SHP77 treated with DMSO at 0.1 percent for 48 hours (cell line): ENCODE data around the gene OR1J2.
A peak's percentile ranks its signal among the peaks of the same experiment; 100 is the strongest.
"Not testable (repeated sequence)": the region's sequence is repeated elsewhere in the genome, so short reads cannot be mapped to it uniquely, and the experiment has no call there.

Source experiments
- DNase-seq: peaks from one replicate; lab custom pipeline; 2025; lab: John Stamatoyannopoulos, UW

Gene OR1J2

DNA sequence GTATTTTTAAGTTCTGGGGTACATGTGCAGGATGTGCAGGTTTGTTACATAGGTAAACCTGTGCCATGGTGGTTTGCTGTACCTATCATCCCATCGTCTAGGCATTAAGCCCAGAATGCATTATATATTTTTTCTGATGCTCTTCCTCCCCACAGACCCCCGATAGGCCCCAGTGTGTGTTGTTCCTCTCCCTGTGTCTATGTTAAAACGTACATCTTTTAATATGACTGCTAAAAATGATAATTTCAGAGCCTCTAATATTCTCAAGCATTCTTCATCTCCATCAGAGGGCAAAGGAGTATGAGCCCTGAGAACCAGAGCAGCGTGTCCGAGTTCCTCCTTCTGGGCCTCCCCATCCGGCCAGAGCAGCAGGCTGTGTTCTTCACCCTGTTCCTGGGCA lies at the start of gene OR1J2:
Gene OR1J2 (plus strand): TSS at position 301 of the 400 bp plus-strand sequence. CDS start 0 bp downstream, at position 301.
- no peak for DNase-seq

DNA sequence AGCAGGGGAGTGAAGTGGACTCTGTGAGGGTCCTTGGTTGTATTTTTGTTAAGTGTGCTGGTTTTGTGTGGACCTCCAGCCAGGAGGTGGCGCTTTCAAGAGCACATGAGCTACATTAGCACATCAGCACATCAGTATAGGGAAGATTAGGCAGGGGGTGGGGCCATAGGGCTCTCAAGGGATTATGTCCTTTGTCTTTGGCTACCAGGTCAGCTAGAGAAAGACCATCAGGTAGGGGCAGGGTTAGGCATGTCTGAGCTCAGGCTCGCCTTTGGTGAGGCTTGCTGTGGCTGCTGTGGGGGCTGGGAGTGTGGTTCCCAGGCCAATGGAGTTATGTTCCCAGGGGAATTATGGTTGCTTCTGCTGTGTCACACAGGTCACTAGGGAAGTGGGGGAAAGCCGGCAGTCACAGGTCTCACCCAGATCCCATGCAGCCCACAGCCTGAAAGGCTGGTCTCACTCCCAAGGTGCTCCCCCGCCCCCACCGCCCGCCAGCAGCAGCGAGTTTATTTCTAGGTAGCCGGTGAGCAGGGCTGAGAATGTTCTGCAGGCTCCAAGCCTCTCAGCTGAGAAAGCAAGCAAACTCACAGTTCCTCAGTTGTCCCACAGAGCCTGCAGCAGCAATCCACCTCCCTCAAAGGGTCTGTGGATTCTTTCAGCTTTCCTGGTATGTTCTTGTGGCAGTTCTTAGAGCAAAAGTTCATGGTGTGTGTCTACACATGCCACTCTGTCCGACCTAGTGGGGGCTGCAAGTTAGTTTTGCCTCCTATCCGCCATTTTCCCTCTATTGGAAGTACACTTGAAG lies 46.6 kb upstream of the OR1J2 start:
- DNase-seq: peak; percentile 57

- DNase-seq: peak; percentile 71
These were observed 45.7 kb upstream of the OR1J2 start for GRCh38 chr9:122464633-122465567.

- no peak for DNase-seq
These were observed 44.1 kb upstream of the OR1J2 start for GRCh38 chr9:122466456-122466855.

DNA sequence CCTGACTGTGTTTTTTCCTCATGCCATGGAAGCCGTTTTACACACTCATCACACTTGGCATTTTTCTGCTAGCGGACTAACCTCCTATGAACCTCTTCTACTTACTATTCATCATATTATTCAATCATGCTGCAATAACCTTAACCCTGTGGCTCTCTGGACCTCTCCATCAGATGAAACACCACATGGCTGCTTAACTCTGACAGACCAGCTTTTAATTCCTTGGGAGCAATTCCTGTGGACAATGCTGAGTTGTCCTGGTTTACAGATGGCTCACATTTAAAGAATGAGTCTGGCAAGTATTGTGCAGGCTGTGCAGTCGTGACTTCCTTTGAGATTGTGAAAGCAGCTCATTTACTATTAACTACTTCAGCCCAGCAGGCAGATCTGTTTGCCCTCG lies 41.9 kb upstream of the OR1J2 start:
- no peak for DNase-seq

- DNase-seq: no peak
These were observed 36.0 kb upstream of the OR1J2 start for GRCh38 chr9:122474561-122474960.

GRCh38 chr9:122475717-122476116 lies 34.9 kb upstream of the OR1J2 start:
- no peak for DNase-seq

DNA sequence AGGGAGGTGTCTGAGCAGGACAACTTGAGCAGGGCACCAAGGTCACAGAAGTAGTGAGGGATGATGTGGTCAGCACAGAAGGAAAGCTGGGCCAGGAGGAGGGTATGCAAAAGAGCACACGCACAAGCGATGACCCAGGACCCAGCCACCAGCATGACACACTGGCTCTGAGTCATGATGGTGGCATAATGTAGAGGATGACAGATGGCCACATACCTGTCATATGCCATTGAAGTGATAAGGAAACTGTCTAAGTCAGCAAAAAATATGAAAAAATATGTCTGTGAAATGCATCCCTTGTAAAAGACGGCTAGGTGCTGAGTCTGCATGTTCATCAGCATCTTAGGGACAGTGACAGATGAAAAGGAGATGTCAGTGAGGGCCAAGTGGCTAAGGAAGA lies 33.3 kb upstream of the OR1J2 start:
- no peak for DNase-seq

DNA sequence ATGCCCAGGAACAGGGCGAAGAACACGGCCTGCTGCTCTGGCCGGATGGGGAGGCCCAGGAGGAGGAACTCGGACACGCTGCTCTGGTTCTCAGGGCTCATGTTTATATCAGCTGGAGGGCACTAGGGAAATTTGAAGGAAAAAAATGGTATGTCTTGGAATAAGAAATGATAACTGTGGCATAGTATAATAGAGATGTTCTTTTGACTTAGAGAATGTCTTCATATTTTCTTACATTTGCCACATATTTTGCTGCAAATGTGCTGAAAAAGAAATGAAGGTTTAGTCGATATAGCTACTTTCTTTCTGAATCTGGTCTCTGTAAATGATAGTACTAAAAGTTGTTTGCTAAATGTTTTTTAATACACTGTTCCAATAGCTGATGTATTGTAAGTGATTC lies 32.8 kb upstream of the OR1J2 start, which contains the start of gene OR1J1:
Gene OR1J1 (minus strand): TSS at position 101 of the 400 bp plus-strand sequence. CDS start 0 bp downstream, at position 101.
- DNase-seq: no peak

DNA sequence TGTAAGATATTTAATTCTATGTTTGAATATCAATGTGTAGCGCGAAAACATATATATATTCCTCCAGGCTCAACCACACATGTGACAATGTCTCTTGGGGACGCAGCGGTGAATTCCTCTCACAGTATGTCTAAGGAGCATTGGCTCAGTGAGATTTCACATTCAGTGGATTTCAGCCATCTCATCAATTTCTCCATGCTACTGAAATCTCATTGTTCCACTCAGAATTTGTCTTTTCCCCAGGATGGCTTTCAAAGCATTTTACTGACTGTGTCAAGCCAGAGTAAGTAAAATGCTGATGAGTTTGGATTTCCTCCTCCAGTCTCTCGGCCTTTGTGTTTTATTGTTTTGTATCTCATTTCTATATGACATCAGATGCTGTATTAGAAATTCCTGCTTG lies 31.5 kb upstream of the OR1J2 start:
- no peak for DNase-seq

GRCh38 chr9:122498883-122499288 lies 11.7 kb upstream of the OR1J2 start:
- DNase-seq: peak; percentile 18

GRCh38 chr9:122506964-122507363 lies 3.6 kb upstream of the OR1J2 start:
- DNase-seq: no peak

DNA sequence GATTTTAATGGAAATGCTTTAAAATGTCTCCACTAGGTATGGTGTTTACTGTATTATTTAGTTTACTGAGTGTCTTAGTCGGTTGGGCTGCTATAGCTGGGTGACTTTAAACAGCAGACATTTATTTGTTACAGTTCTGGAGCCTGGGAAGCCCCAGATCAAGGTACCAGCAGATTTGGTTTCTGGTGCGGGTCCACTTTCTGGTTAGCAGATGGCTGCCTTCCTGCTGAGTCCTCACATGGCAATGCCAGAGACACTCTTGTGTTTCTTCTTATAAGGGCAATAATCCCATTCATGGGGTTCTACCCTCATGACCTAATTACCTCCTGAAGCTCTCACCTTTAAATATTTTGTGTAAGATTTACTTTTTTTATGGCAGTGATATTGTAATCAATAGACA lies 7.6 kb downstream of the OR1J2 start:
- DNase-seq: no peak

GRCh38 chr9:122518841-122519240 lies 8.2 kb downstream of the OR1J2 start, which contains the start of gene OR1J4:
Gene OR1J4, plus strand, starts transcription at chr9:122519141. Its CDS starts 0 bp downstream, at chr9:122519141.
- no peak for DNase-seq

GRCh38 chr9:122519376-122519775 lies 8.8 kb downstream of the OR1J2 start:
- DNase-seq: no peak

- DNase-seq: no peak
These were observed 16.0 kb downstream of the OR1J2 start for GRCh38 chr9:122526602-122527001.

- no peak for DNase-seq
These were observed 16.6 kb downstream of the OR1J2 start, which contains the start of gene OR1N1 for GRCh38 chr9:122527193-122527592. Gene OR1N1, minus strand, starts transcription at chr9:122527293. Its CDS starts 0 bp downstream, at chr9:122527293.

DNA sequence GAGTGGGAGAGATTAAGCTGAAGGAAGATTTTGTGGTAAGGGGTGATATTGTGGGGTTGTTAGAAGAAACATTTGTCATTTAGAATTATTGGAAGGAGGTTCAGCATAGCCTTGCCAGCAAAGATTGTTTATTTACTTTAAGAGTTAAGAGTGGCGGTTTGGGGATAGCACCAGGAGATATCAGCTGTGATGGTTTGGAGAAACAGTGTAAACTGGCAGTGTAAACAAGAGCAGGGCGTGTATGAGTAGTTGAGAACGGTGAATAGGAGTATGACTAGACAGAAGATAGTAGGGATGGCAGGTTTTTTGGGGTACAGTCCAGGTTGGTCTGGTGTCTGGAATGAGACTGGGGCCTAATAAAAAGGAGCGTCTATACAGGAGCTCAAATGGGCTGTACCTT lies 20.6 kb downstream of the OR1J2 start:
- not testable (repeated sequence) for DNase-seq

DNA sequence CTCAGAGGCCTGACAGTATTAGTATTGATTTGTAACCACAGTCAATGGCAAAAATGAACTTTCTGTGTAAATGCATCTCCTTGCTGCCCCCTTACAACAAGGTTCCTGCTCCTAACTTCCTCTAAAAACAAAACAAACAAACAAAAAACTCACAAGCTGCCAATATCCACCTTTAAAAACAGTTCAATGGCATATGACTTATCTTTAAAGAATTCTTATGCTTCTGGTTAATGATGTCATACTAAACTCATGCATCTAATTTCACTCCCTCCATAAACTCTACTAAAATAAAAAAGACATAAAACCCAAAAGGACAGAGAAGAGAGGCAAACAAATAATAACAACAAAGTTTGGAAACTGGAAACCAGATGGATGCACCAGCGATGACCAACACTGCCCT lies 25.5 kb downstream of the OR1J2 start:
- DNase-seq: no peak

- not testable (repeated sequence) for DNase-seq
These were observed 26.5 kb downstream of the OR1J2 start for GRCh38 chr9:122537066-122537465.

DNA sequence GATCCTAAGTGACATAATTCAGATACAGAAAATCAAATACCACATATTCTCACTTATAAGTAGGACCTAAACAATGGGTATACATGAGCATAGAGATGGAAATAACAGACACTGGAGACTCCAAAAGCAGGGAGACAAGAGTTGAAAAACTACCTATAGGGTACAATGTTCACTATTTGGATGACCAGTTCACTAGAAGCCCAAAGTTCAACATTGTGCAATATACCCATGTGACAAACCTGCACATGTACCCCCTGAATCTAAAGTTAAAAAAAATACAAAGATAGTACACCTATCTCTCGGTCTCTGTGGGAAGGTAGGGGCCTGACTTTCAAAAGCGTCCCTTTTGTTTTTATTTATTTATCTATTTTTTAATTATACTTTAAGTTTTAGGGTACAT lies 28.2 kb downstream of the OR1J2 start:
- no peak for DNase-seq

GRCh38 chr9:122546196-122546595 lies 35.6 kb downstream of the OR1J2 start:
- no peak for DNase-seq

GRCh38 chr9:122551371-122551770 lies 40.8 kb downstream of the OR1J2 start:
- DNase-seq: no peak
